PFSK-1 (cell line): ENCODE data around the gene PILRB.

Source experiments
- FOXP2 ChIP-seq: optimal IDR thresholded peaks from 2 replicates; pipeline ENCODE3; 2011; ENCODE audit warnings: borderline replicate concordance, control low read depth, inconsistent platforms; ENCODE audit not compliant: insufficient read depth; ENCODE audit errors: extremely low read length, extremely low read depth
- POLR2AphosphoS5 ChIP-seq: IDR thresholded peaks from 2 replicates; pipeline ENCODE4 v1.6.1; 2012; ENCODE audit warnings: low read depth, mild to moderate bottlenecking, control low read depth, low read length, moderate library complexity
- SIN3A ChIP-seq: IDR thresholded peaks from 2 replicates; pipeline ENCODE4 v1.6.1; 2012; ENCODE audit warnings: mild to moderate bottlenecking, low read length, moderate library complexity, borderline replicate concordance; ENCODE audit not compliant: insufficient read depth
- TAF1 ChIP-seq: IDR thresholded peaks from 2 replicates; pipeline ENCODE4 v1.6.1; 2012; ENCODE audit warnings: low read length, control low read depth, borderline replicate concordance; ENCODE audit not compliant: insufficient read depth
- TF ChIP-seq, protein P1 (sequence below), 2 experiments: IDR thresholded peaks; 2 replicates each; pipeline versions ENCODE4 v1.6.1 to v1.8.0; 2011 to 2012; ENCODE audit warnings: low read depth in 2 of 2, low read length in 2 of 2, control low read depth in 1 of 2, inconsistent platforms in 1 of 2, mild to moderate bottlenecking in 1 of 2, moderate library complexity in 1 of 2; ENCODE audit not compliant: insufficient read depth in 1 of 2

The PILRB gene

DNA sequence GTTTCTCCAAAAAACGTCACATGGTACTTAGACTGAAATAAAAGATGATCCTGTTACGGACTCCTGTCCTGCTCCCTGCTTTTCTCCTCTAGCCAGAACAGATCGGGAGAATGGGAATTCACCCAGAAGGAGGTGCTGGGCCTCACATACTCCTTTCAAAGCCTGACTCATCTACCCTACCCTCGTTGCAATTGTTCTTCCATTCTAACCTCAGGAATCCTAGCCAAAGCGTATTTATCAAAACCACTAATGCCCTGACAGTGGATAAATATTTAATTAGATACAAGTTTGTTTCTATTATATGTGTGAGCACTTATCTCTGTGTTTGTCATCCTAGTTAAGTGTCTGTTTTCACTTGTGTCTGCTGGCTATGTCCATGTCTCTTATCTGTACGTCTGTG is 48.9 kb downstream of the PILRB start:
- TF ChIP-seq POLR2AphosphoS5 (no peak), SIN3A (no peak), TAF1 (no peak), FOXP2 (no peak)
- TF ChIP-seq, protein P1, sequence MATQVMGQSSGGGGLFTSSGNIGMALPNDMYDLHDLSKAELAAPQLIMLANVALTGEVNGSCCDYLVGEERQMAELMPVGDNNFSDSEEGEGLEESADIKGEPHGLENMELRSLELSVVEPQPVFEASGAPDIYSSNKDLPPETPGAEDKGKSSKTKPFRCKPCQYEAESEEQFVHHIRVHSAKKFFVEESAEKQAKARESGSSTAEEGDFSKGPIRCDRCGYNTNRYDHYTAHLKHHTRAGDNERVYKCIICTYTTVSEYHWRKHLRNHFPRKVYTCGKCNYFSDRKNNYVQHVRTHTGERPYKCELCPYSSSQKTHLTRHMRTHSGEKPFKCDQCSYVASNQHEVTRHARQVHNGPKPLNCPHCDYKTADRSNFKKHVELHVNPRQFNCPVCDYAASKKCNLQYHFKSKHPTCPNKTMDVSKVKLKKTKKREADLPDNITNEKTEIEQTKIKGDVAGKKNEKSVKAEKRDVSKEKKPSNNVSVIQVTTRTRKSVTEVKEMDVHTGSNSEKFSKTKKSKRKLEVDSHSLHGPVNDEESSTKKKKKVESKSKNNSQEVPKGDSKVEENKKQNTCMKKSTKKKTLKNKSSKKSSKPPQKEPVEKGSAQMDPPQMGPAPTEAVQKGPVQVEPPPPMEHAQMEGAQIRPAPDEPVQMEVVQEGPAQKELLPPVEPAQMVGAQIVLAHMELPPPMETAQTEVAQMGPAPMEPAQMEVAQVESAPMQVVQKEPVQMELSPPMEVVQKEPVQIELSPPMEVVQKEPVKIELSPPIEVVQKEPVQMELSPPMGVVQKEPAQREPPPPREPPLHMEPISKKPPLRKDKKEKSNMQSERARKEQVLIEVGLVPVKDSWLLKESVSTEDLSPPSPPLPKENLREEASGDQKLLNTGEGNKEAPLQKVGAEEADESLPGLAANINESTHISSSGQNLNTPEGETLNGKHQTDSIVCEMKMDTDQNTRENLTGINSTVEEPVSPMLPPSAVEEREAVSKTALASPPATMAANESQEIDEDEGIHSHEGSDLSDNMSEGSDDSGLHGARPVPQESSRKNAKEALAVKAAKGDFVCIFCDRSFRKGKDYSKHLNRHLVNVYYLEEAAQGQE (IDR thresholded peaks at IDR 0.05; ENCODE audit: insufficient read depth in 1 of 2, low read depth in 2 of 2, low read length in 2 of 2): no peak

DNA sequence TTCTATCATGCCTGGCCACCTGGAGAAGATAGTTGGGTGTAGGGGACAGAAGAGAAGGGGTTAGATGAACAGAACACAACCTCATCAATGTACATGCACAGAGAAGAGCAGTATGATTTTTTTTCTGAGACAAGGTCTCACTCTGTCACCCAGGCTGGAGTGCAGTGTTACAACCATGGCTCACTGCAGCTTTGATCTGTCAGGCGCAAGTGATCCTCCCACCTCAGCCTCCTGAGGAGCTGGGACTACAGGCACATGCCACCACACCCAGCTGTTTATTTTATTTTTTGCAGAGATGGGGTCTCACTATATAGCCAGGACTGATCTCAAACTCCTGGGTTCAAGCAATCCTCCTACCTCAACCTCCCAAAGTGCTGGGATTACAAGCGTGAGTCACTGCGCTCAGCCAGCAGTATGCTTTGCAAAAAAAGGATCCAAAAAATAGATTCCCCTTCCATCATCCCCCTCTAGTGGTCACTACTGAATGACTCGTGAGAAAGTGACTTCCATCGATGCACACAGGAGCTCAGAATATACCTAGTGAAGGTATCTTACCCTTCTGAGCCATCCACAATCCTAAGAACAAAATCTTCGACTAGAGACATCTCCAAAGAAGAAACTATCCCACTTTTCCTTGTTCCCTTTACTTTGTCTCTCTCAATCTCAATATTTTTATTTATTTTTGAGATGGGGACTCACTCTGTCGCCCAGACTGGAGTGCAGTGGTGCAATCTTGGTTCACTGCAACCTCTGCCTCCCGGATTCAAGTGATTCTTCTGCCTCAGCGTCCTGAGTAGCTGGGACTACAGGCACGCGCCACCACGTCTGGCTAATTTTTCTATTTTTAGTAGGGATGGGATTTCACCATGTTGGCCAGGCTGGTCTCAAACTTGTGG is 49.6 kb downstream of the PILRB start:
- TF ChIP-seq SIN3A (no peak), POLR2AphosphoS5 (no peak), FOXP2 (no peak), TAF1 (no peak)
- TF ChIP-seq, protein P1 (IDR thresholded peaks at IDR 0.05; ENCODE audit: insufficient read depth in 1 of 2, low read depth in 2 of 2, low read length in 2 of 2): no peak

DNA sequence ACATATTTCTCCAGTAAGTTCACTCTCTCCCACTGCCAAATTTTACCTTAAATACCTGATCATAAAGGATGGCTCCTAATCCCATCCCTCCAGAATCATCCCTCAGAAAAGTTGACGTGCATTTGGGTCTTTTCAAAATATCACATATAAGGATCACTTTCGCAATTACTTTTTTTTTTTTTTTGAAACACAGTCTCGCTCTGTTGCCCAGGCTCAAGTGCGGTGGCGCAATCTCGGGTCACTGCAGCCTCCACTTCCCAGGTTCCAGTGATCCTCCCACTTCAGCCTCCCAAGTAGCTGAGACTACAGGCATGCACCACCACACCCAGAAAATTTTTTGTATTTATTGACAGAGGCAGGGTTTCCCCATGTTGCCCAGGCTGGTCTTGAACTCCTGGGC is 53.2 kb downstream of the PILRB start:
- no peak for TF ChIP-seq TAF1
- TF ChIP-seq, protein P1 (IDR thresholded peaks at IDR 0.05; ENCODE audit: insufficient read depth in 1 of 2, low read depth in 2 of 2, low read length in 2 of 2): no peak
- no peak for TF ChIP-seq FOXP2
- TF ChIP-seq POLR2AphosphoS5: no peak
- no peak for TF ChIP-seq SIN3A

DNA sequence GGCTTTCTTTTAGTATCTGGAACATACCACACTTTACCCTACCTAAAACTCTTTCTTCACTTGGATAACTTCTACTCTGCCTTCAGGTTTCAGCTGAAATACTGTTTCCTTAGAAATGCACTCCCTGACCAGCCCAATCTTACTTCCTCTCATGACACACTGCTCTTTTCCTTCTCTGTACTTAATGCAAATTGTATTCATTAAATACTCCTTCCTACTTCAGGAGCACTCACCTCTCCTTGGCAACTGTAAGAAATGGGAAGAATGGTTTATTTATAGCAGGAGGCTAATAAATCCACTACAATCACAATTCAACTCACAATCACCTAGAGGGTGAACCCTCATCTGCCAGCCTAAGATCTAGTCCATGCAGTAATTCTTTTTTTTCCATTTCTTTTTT is 55.4 kb downstream of the PILRB start:
- TF ChIP-seq, protein P1 (IDR thresholded peaks at IDR 0.05; ENCODE audit: insufficient read depth in 1 of 2, low read depth in 2 of 2, low read length in 2 of 2): no peak
- TF ChIP-seq TAF1: no peak
- no peak for TF ChIP-seq SIN3A
- TF ChIP-seq FOXP2: no peak
- no peak for TF ChIP-seq POLR2AphosphoS5

DNA sequence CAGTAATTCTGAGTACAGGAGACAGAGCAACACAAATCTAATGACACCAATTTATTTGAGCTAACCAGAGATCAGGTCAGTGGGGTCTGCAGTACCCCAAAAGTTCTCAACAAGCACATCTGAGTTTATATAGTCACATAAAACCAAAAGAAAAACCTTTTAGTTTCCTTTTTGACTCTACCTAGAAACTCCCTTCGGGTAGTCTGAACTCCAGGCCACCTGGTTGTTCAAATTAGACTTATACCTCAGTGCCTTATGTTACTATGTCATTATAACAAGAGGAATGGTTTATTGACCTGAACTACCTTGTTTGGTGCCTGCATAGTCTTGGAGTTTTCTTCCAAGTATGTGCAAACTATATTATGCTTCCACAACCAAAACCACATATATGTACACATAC is 56.0 kb downstream of the PILRB start:
- TF ChIP-seq SIN3A (no peak), TAF1 (no peak), FOXP2 (no peak), POLR2AphosphoS5 (no peak)
- TF ChIP-seq, protein P1 (IDR thresholded peaks at IDR 0.05; ENCODE audit: insufficient read depth in 1 of 2, low read depth in 2 of 2, low read length in 2 of 2): no peak
